ENCODE measurements around the gene MCL1.
A peak's percentile ranks its signal among the peaks of the same experiment; 100 is the strongest.

The MCL1 gene

GRCh38 chr1:150529017-150529416, 50.4 kb downstream of the MCL1 start:
- CTCF ChIA-PET: interaction anchor here (0.6 to 1.5 kb wide), 4 partner anchors 13 to 1317 kb away, joined by 3 to 4 read pairs (median 4); no protein-coding TSS in a partner anchor
- TF ChIP-seq ZNF292 (tag by site-specific recombination; IDR thresholded peaks at IDR 0.05; ENCODE audit: borderline replicate concordance, low read depth) (no peak), ZBTB7A (tag by site-specific recombination; IDR thresholded peaks at IDR 0.05; ENCODE audit: low read depth) (no peak), ZNF18 (tag by site-specific recombination; IDR thresholded peaks at IDR 0.05) (0 out of 2 replicates have a peak, but pooled peaks have one; percentile 12), ZNF155 (tag by site-specific recombination; IDR thresholded peaks at IDR 0.05) (no peak)
- H3K9me3 ChIP-seq (ENCODE audit: control insufficient read depth, insufficient read depth, low read depth, low read length): no peaks in the 10 kb centered on the region
- no peak overlapping the region for H3K27ac ChIP-seq (ENCODE audit: extremely low read depth, low read depth, low read length)
- no peak overlapping the region for H3K4me3 ChIP-seq (ENCODE audit: low read depth, low read length)
- POLR2A ChIA-PET: interaction anchor here (1.0 kb wide), 1 partner anchor 13 kb away, joined by 3 read pairs; the partner anchor contains the start of gene FALEC
- no peaks in the 10 kb centered on the region for H3K4me1 ChIP-seq (ENCODE audit: control insufficient read depth, insufficient read depth, low read length)
- no peaks in the 10 kb centered on the region for H3K36me3 ChIP-seq (ENCODE audit: control insufficient read depth in 2 of 2, insufficient read depth in 1 of 2, low read length in 2 of 2)

GRCh38 chr1:150528196-150528595, 51.2 kb downstream of the MCL1 start:
- Histone ChIP-seq H3K9me3 (ENCODE audit: control insufficient read depth, insufficient read depth, low read depth, low read length) (no peaks in the 10 kb centered on the region), H3K36me3 (ENCODE audit: control insufficient read depth in 2 of 2, insufficient read depth in 1 of 2, low read length in 2 of 2) (no peaks in the 10 kb centered on the region), H3K4me3 (ENCODE audit: low read depth, low read length) (no peak overlapping the region), H3K27ac (ENCODE audit: extremely low read depth, low read depth, low read length) (no peak overlapping the region), H3K4me1 (ENCODE audit: control insufficient read depth, insufficient read depth, low read length) (no peaks in the 10 kb centered on the region)
- POLR2A ChIA-PET: no interaction called here
- CTCF ChIA-PET: interaction anchor here (0.6 to 1.5 kb wide), 3 partner anchors 33 to 1318 kb away, joined by 3 to 4 read pairs (median 3); no protein-coding TSS in a partner anchor
- TF ChIP-seq ZNF175 (tag by site-specific recombination; IDR thresholded peaks at IDR 0.05): no peak
- no peak for TF ChIP-seq SALL2 (tag by site-specific recombination; IDR thresholded peaks at IDR 0.05; ENCODE audit: borderline replicate concordance)

GRCh38 chr1:150525348-150525747, 54.1 kb downstream of the MCL1 start:
- TF ChIP-seq ZNF433 (tag by site-specific recombination; IDR thresholded peaks at IDR 0.05; ENCODE audit: low read depth) (no peak), ZBTB10 (tag by site-specific recombination; IDR thresholded peaks at IDR 0.05) (no peak), ZNF555 (tag by site-specific recombination; conservative IDR thresholded peaks at IDR 0.05) (no peak), ZSCAN16 (tag by site-specific recombination; IDR thresholded peaks at IDR 0.05) (no peak), ZNF398 (tag by site-specific recombination; IDR thresholded peaks at IDR 0.05) (no peak), TSHZ1 (tag by site-specific recombination; IDR thresholded peaks at IDR 0.05; ENCODE audit: borderline replicate concordance) (no peak), ZNF335 (tag by site-specific recombination; conservative IDR thresholded peaks at IDR 0.05) (no peak), GLI2 (tag by site-specific recombination; IDR thresholded peaks at IDR 0.05; ENCODE audit: borderline replicate concordance, low read depth) (no peak), KLF10 (tag by site-specific recombination; IDR thresholded peaks at IDR 0.05) (no peak), HOXC10 (CRISPR knock-in tag; IDR thresholded peaks at IDR 0.05) (no peak), HOXD13 (CRISPR knock-in tag; IDR thresholded peaks at IDR 0.05; ENCODE audit: borderline replicate concordance) (no peak), KLF9 (tag by site-specific recombination; IDR thresholded peaks at IDR 0.05; ENCODE audit: low read depth) (no peak), ZSCAN23 (tag by site-specific recombination; IDR thresholded peaks at IDR 0.05) (no peak), EGR2 (tag by site-specific recombination; IDR thresholded peaks at IDR 0.05; ENCODE audit: low read depth) (no peak)
- H3K36me3 ChIP-seq (ENCODE audit: control insufficient read depth in 2 of 2, insufficient read depth in 1 of 2, low read length in 2 of 2): no peaks in the 10 kb centered on the region
- ChIA-PET POLR2A (no interaction called here), CTCF (no interaction called here)
- H3K9me3 ChIP-seq (ENCODE audit: control insufficient read depth, insufficient read depth, low read depth, low read length): no peaks in the 10 kb centered on the region
- no peak overlapping the region for H3K27ac ChIP-seq (ENCODE audit: extremely low read depth, low read depth, low read length)
- H3K4me3 ChIP-seq (ENCODE audit: low read depth, low read length): no peak overlapping the region
- no peaks in the 10 kb centered on the region for H3K4me1 ChIP-seq (ENCODE audit: control insufficient read depth, insufficient read depth, low read length)

All from HEK293 (cell line).